ACC112 (cell line): ENCODE data around the gene SLC35F4.
A peak's percentile ranks its signal among the peaks of the same experiment; 100 is the strongest.

ENCODE experiments used
- H2AFZ ChIP-seq: fragments of 200-600 bp; sonication (generic); one replicate; pipeline ENCODE4 v1.6.0; 2017; ENCODE audit warnings: antibody characterized with exemption, low read length; ENCODE audit not compliant: unreplicated experiment
- H3K27ac ChIP-seq: fragments of 200-600 bp; sonication (generic); 2 replicates; pipeline ENCODE4 v1.5.1; 2014; ENCODE audit warnings: low read depth, mild to moderate bottlenecking, antibody characterized with exemption, low read length, moderate library complexity
- H3K27me3 ChIP-seq: fragments of 200-600 bp; sonication (generic); 2 replicates; pipeline ENCODE4 v1.6.1; 2014; ENCODE audit warnings: mild to moderate bottlenecking, antibody characterized with exemption, low read length, moderate library complexity, mixed read lengths; ENCODE audit not compliant: insufficient read depth
- H3K36me3 ChIP-seq: fragments of 200-600 bp; sonication (generic); 2 replicates; pipeline ENCODE4 v1.6.1; 2016; ENCODE audit warnings: mild to moderate bottlenecking, antibody characterized with exemption, low read length, moderate library complexity, mixed read lengths; ENCODE audit not compliant: insufficient read depth
- H3K4me1 ChIP-seq: fragments of 200-600 bp; sonication (generic); one replicate; pipeline ENCODE4 v1.6.1; 2016; ENCODE audit warnings: low read length, mixed read lengths; ENCODE audit not compliant: insufficient read depth, unreplicated experiment, control insufficient read depth
- H3K4me3 ChIP-seq: fragments of 200-600 bp; sonication (generic); 2 replicates; pipeline ENCODE4 v1.5.1; 2014; ENCODE audit warnings: mild to moderate bottlenecking, low read depth, low read length
- H3K79me2 ChIP-seq: fragments of 200-600 bp; sonication (generic); one replicate; pipeline ENCODE4 v1.6.0; 2016; ENCODE audit warnings: low read length; ENCODE audit not compliant: control insufficient read depth, unreplicated experiment, insufficient read depth

SLC35F4 gene

DNA sequence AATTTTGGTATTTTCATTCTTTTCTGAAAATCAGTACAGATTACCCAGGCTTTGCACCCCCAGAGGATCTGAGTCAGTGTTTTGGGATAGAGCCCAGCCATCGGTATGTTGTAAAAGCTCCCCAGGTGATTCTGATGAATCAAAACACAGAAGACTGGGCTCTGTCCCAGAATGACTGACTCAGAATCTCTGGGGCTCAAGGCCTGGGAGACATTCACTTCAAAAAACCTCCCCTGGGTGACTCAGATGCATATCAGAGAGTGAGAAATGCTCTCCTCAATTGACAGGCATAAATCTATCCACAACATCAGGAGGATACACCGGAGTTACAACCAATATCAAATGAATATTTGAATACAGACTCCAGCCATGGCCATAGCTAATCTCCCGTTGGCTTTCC, 32.6 kb downstream of the SLC35F4 start:
- peak overlapping the region; percentile 58 for H3K4me3 ChIP-seq
- H3K27me3 ChIP-seq, result no peaks in the 10 kb centered on the region
- peak overlapping the region; percentile 76 for H3K27ac ChIP-seq
- H3K79me2 ChIP-seq, result no peaks in the 10 kb centered on the region
- H3K36me3 ChIP-seq, result no peaks in the 10 kb centered on the region
- H3K4me1 ChIP-seq, result peaks cover 34% of the 10 kb centered on the region
- H2AFZ ChIP-seq, result no peak overlapping the region

DNA sequence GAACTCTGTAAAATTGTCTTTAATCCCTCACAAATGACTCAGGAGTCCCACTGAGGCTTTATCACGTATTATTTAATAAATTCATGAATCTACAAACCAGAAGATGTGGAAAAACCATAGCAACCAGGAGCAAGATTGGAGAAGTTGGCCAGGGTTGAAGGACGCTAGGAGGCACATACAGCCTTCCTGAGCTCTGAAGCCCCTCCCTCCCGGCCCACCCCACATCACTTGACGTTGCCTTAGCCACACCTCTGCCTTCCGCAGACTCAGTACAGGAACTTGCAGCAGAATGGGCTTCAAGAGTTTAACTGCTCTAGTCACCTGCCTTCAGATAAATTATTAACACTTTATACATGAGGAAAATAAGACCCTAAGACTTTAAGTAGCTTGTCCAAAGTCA, 33.9 kb downstream of the SLC35F4 start:
- H3K79me2 ChIP-seq, result no peaks in the 10 kb centered on the region
- H3K4me3 ChIP-seq, result no peak overlapping the region
- no peak overlapping the region for H3K27ac ChIP-seq
- peaks cover 34% of the 10 kb centered on the region for H3K4me1 ChIP-seq
- H3K27me3 ChIP-seq, result no peaks in the 10 kb centered on the region
- no peaks in the 10 kb centered on the region for H3K36me3 ChIP-seq
- H2AFZ ChIP-seq, result no peak overlapping the region

DNA sequence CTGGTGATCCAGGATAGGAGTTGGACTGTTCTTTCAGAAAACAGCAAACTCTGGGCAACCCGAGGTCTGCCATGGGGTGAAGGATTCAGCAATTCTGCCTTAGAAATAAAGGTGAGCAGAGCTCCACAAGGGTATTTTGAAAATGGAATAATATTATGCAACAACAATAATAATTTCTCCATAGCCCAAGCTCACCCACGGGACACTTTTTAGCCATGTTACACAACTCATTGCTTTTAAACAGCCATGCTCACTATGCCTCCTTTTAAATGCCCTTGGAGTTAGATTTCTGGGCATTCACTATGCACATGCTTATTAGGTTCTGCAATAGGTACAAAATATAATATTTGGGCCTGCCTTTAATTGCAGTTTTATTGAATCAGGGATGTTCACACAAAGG, 37.2 kb downstream of the SLC35F4 start:
- Histone ChIP-seq H3K36me3 (no peaks in the 10 kb centered on the region), H3K79me2 (no peaks in the 10 kb centered on the region), H3K27ac (no peak overlapping the region), H2AFZ (no peak overlapping the region), H3K4me1 (peaks cover 12% of the 10 kb centered on the region), H3K4me3 (no peak overlapping the region), H3K27me3 (no peaks in the 10 kb centered on the region)

DNA sequence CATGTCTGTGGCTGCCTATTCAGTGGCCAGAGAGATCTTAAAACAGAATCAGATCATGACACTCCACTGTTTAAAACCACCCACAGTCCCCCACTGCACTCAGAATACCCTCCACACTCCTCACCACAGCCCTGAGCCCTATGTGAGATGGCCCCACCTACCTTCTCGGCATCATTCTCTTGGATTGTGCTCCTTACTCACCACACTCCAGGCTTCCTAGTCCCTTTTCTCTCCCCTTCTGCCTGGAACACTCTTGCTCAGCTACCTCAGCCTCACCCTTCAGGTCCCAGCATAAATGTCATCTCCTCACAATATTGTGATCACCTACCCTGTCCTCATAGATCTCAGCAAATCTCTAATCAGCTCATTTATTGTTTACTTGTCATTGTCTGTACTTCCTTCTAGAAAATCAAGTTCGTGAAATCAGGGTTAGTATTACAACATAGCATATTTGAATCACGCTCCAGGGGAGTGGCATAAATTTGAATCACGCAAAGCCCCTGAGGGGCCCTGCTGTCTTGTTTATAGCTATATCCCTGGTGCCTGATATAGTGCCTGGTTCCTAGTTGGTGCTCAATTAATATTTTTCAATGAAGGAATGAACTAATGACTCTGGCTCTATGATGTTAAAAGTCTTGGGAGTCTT, 42.8 kb downstream of the SLC35F4 start:
- H3K36me3 ChIP-seq, result no peaks in the 10 kb centered on the region
- no peaks in the 10 kb centered on the region for H3K4me1 ChIP-seq
- H3K27ac ChIP-seq, result no peak overlapping the region
- H3K27me3 ChIP-seq, result no peaks in the 10 kb centered on the region
- H3K79me2 ChIP-seq, result no peaks in the 10 kb centered on the region
- no peak overlapping the region for H3K4me3 ChIP-seq
- no peak overlapping the region for H2AFZ ChIP-seq

DNA sequence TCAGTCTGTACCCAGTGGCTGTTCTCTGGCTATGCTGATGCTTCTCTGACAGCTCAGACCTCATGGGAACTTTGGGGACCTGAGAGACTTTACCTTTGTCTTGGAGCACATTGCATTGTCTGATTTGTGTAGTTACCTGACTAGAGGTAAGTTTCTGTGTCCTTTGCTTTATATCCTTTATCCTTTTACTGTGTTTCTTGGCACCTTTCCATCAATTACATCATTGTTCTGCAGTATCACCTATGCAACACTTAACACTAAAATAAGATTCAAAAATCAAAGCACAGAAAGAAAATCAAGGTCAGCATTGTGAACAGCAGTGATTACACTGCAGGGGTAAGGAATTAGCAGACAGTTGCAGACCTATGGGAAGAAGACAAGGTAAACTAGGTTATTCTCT, 43.8 kb downstream of the SLC35F4 start:
- H2AFZ ChIP-seq, result no peak overlapping the region
- H3K4me1 ChIP-seq, result peaks cover 3% of the 10 kb centered on the region
- no peak overlapping the region for H3K4me3 ChIP-seq
- H3K27me3 ChIP-seq, result no peaks in the 10 kb centered on the region
- no peaks in the 10 kb centered on the region for H3K36me3 ChIP-seq
- no peaks in the 10 kb centered on the region for H3K79me2 ChIP-seq
- no peak overlapping the region for H3K27ac ChIP-seq

DNA sequence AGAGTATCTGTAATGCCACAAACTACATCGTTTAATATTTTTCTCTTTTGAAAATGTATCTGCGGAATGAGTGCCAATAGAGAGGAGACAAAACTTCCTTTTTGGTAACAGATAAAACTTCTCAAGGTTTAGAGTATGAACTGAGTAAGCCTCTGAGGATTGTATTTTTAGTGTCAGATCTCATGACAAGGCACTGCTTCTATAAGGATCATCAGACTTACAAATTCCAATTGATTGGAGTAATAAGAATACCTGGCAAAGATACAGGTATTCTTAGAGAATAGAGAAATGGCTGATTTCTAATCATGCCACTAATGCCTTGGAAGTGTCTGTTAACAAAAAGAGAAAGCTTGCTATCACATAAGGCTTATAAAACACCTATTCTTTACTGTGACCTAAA, 45.3 kb downstream of the SLC35F4 start:
- no peaks in the 10 kb centered on the region for H3K36me3 ChIP-seq
- H3K27ac ChIP-seq, result no peak overlapping the region
- peaks cover 11% of the 10 kb centered on the region for H3K4me1 ChIP-seq
- no peaks in the 10 kb centered on the region for H3K79me2 ChIP-seq
- H2AFZ ChIP-seq, result no peak overlapping the region
- no peaks in the 10 kb centered on the region for H3K27me3 ChIP-seq
- H3K4me3 ChIP-seq, result no peak overlapping the region

DNA sequence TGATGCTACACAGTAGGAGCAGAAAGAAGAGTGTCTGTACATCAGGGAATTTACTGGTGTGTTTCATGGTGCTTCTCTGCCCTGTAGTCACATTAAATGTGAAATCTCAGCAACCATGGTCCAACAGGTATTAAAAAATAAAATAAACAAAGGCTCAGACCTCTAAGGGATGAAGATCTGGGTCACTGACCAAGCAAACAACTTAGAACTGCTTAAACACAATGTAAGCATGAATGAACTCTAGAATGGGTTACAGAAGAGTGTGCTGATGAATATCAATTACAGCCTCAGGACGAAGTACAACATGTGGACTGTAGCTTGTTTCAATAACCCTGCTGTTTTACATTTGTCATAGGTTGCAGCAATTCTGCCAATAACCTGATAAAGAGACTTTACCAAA, 47.4 kb downstream of the SLC35F4 start:
- no peak overlapping the region for H3K27ac ChIP-seq
- H2AFZ ChIP-seq, result no peak overlapping the region

DNA sequence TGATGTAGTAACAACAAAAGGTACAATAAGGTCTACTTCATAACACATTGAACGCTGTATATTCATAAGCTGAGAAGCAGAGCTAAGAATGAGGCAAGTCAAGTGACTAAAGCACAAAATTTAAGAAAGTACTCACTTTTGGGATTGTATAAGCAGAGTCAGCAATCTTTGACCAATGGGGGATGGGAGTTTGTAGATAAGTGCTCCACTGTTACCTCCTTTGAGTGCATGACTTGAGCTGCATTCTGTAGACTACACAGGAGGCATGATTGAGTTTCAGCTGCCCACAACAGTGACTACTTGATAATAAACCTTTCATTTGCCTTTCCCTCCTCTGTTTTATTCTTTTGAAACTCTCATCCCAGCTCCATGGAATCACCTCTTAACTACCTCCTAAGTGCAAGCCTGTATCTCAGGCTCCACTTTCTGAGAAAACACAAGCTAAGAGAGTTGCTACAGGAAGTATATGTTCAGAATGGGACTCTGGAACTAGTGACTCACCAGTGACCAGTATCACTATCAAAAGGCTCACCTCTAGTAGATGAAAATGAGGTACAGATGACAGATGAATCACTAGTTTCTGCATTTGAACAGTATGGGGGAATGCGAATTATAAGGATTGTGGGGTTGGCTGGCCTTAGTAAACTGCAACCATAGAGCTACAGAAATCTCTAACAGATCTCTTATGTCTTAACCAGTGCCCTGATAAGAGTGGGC, 49.2 kb downstream of the SLC35F4 start:
- Histone ChIP-seq H3K36me3 (no peaks in the 10 kb centered on the region), H3K79me2 (no peaks in the 10 kb centered on the region), H3K27me3 (no peaks in the 10 kb centered on the region), H3K27ac (no peak overlapping the region), H2AFZ (no peak overlapping the region), H3K4me3 (no peak overlapping the region), H3K4me1 (peaks cover 11% of the 10 kb centered on the region)

More for the DNA sequence above, 47.4 kb downstream of the SLC35F4 start:
- Histone ChIP-seq H3K36me3 (no peaks in the 10 kb centered on the region), H3K4me1 (peaks cover 11% of the 10 kb centered on the region), H3K27me3 (no peaks in the 10 kb centered on the region), H3K4me3 (no peak overlapping the region), H3K79me2 (no peaks in the 10 kb centered on the region)

DNA sequence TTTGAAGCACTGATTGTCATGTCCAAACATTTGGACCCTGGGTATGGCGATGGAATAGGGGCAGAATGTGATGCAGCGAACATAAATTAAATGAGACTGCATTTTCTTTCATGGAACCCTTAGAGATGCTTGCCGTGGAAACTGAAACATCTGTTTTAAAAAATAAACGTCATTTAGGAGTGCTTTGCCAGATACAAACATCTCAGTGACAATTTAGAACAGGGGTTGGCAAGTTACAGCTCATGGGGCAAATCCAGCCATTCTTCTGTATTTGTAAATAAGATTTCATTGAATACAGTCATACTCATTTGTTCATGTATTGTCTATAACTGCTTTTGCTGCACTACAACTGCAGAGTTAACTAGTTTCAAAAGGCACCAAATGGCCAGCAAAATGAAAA, 51.2 kb downstream of the SLC35F4 start:
- Histone ChIP-seq H3K4me3 (no peak overlapping the region), H3K79me2 (no peaks in the 10 kb centered on the region), H3K27ac (no peak overlapping the region), H3K36me3 (no peaks in the 10 kb centered on the region), H3K27me3 (no peaks in the 10 kb centered on the region), H2AFZ (no peak overlapping the region), H3K4me1 (peaks cover 11% of the 10 kb centered on the region)

DNA sequence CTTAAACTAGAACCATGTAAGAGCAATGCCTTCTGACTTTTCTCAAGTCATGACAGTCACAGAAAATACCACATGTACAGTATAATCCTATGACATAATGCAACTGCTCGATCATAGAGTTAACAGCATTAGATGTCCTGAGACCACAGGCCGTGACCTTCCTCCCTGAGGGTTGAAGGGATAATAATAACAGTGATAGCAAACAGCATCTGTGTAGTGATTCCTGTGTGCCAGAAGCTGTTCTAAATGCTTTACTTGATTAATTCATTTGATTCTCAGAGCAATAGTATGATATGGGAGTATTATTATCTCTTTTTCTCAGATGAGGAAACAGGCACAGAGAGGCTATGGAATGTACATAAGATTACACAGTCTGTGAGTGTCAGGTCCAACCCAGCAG, 53.2 kb downstream of the SLC35F4 start:
- Histone ChIP-seq H3K27ac (no peak overlapping the region), H3K4me1 (peaks cover 11% of the 10 kb centered on the region), H3K4me3 (no peak overlapping the region), H3K27me3 (no peaks in the 10 kb centered on the region), H2AFZ (no peak overlapping the region), H3K79me2 (no peaks in the 10 kb centered on the region), H3K36me3 (no peaks in the 10 kb centered on the region)

DNA sequence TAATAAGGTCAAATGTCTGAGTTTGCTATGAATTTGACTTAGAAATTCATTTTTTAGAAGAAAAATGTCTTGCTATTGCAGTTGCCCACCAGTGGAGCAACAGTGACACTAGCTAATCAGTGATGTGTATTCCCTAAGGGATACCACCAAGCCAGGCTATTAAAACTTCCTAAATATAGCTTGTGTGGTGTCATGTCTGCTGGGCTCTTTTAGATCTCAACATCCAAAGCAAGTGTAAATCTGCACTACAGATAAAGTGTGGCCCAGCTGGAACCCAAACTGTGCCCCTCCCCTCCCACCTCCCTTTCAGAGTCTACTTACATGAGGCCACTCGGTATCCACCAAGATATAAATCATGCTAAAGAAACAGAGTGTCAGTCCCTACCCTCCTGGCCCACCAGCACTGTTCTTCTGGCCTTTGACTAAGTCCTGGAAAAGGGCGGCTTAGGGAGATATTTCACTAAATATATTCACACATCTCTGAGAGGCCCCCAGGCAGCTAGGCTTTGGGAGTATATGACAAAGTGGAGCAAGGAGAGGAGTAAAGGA, 53.8 kb downstream of the SLC35F4 start:
- no peak overlapping the region for H2AFZ ChIP-seq
- H3K27me3 ChIP-seq, result no peaks in the 10 kb centered on the region
- peaks cover 7% of the 10 kb centered on the region for H3K4me1 ChIP-seq
- H3K79me2 ChIP-seq, result no peaks in the 10 kb centered on the region
- no peaks in the 10 kb centered on the region for H3K36me3 ChIP-seq
- H3K27ac ChIP-seq, result no peak overlapping the region
- no peak overlapping the region for H3K4me3 ChIP-seq
